Endothelial cell of umbilical vein (primary cell): Measurements from ENCODE around the gene ACAP1. TPM values are rescaled to one million over a fixed set of nuclear protein-coding genes. Genes with fewer than 3 reads are reported as not detected.

Experiments used
- BruUV-seq: library from RNA; stranded (reverse); fragments of 400-500 nt; replicated peaks from 2 replicates; lab custom pipeline; 2021; lab: Mats Ljungman, UMichigan
- CTCF ChIA-PET: fragments of 300-600, 350-600 bp; sonication (Branson Sonifier 250); formaldehyde crosslinking; loops from one replicate; lab custom pipeline; 2021; ENCODE audit warnings: antibody characterized with exemption, inconsistent platforms; lab: Charles Lee
- POLR2A ChIA-PET: fragments of 300-600, 350-600 bp; sonication (Branson Sonifier 250); formaldehyde crosslinking; loops from one replicate; lab custom pipeline; 2021; ENCODE audit warnings: antibody characterized with exemption, inconsistent platforms; lab: Charles Lee
- DNase-seq: peaks from one replicate; pipeline ENCODE4 v3.0.0-alpha.2; 2011; ENCODE audit warnings: low read depth, low spot score
- FAIRE-seq: peaks from 2 replicates; lab custom pipeline; 2011; peaks lifted over from hg19 to GRCh38; lab: Jason Lieb, UNC
- H2AFZ ChIP-seq: 2 replicates; pipeline ENCODE4 v1.6.0; 2012; ENCODE audit warnings: low read depth, low read length, control low read depth, inconsistent platforms
- H3K27ac ChIP-seq: 2 replicates; pipeline ENCODE4 v1.5.1; 2011; ENCODE audit warnings: low read depth, mild to moderate bottlenecking, control low read depth, low read length, moderate library complexity; ENCODE audit not compliant: insufficient read depth
- H3K27me3 ChIP-seq, 2 experiments: 2 replicates each; pipeline versions ENCODE4 v1.6.0 to v1.6.1; 2011; ENCODE audit warnings: low read length in 2 of 2, mixed read lengths in 1 of 2; ENCODE audit not compliant: control insufficient read depth in 2 of 2, insufficient read depth in 2 of 2
- H3K36me3 ChIP-seq, 2 experiments: 2 replicates in 1 of 2; 3 replicates in 1 of 2; pipeline ENCODE4 v1.5.1; 2011; ENCODE audit warnings: low read length in 2 of 2, mild to moderate bottlenecking in 1 of 2, moderate library complexity in 1 of 2; ENCODE audit not compliant: control insufficient read depth in 2 of 2, insufficient read depth in 2 of 2; ENCODE audit errors: extremely low read depth in 1 of 2
- H3K4me1 ChIP-seq: 3 replicates; pipeline ENCODE4 v1.5.1; 2011; ENCODE audit warnings: mild to moderate bottlenecking, low read length; ENCODE audit not compliant: control insufficient read depth, insufficient read depth; ENCODE audit errors: extremely low read depth
- H3K4me2 ChIP-seq: 2 replicates; pipeline ENCODE4 v1.6.1; 2011; ENCODE audit warnings: low read length, control low read depth, mixed read lengths; ENCODE audit not compliant: insufficient read depth
- H3K4me3 ChIP-seq, 3 experiments: fragments of 200-600 bp in 1 of 3; sonication (generic), shearing (Covaris generic) in 1 of 3; replicated peaks in 1 of 3; 2 replicates each; pipeline ENCODE4 v1.5.1; 2011 to 2016; ENCODE audit warnings: control low read depth in 3 of 3, low read length in 3 of 3, mild to moderate bottlenecking in 2 of 3, inconsistent platforms in 1 of 3, low read depth in 1 of 3, moderate library complexity in 1 of 3; ENCODE audit not compliant: insufficient read depth in 1 of 3
- H3K79me2 ChIP-seq: 2 replicates; pipeline ENCODE4 v1.6.0; 2012; ENCODE audit warnings: low read length, inconsistent platforms; ENCODE audit not compliant: control insufficient read depth, insufficient read depth
- H3K9ac ChIP-seq: replicated peaks from 2 replicates; pipeline ENCODE3; 2011; ENCODE audit warnings: low read length, control low read depth; ENCODE audit not compliant: insufficient read depth; ENCODE audit errors: extremely low read depth
- H3K9me1 ChIP-seq: replicated peaks from 3 replicates; pipeline ENCODE4 v1.6.0; 2011; ENCODE audit warnings: mild to moderate bottlenecking, low read length; ENCODE audit not compliant: control insufficient read depth, insufficient read depth; ENCODE audit errors: extremely low read depth
- H3K9me3 ChIP-seq: replicated peaks from 2 replicates; pipeline ENCODE4 v1.5.1; 2012; ENCODE audit warnings: low read length, inconsistent platforms; ENCODE audit not compliant: control insufficient read depth, insufficient read depth
- H4K20me1 ChIP-seq: replicated peaks from 2 replicates; pipeline ENCODE3; 2011; ENCODE audit warnings: mild to moderate bottlenecking, low read length; ENCODE audit not compliant: control insufficient read depth, insufficient read depth; ENCODE audit errors: extremely low read depth
- EZH2 ChIP-seq: IDR thresholded peaks from 2 replicates; pipeline ENCODE4 v1.6.1; 2012; ENCODE audit warnings: borderline replicate concordance, low read depth, mild to moderate bottlenecking, moderate library complexity, low read length, inconsistent platforms; ENCODE audit not compliant: severe bottlenecking
- dilution Hi-C: fragments of 300-500 bp; cut with MboI; formaldehyde crosslinking; loops from one replicate; pipeline ENCODE4 v1.15.0; 2019; ENCODE audit warnings: low sequenced_read_pairs; ENCODE audit not compliant: extremely low pct_ligation_motif_present
- intact Hi-C: fragments of 100-400 bp; cut with micrococcal nuclease; formaldehyde crosslinking; loops from one replicate; pipeline ENCODE4 v1.10.0; 2022
- polyA plus RNA-seq, 4 experiments: library from polyadenylated mRNA; depleted of rRNA in 3 of 4; stranded (reverse) in 3 of 4; unstranded in 1 of 4; fragments of >200 nt; gene quantifications; 2 replicates each; pipeline versions ENCODE4 v1.2.1 to v1.2.3, GENCODE V29; 2011 to 2012; ENCODE audit warnings: missing spikeins in 1 of 4
- total RNA-seq: library from RNA; stranded (reverse); gene quantifications from 2 replicates; pipeline ENCODE4 v1.2.3, GENCODE V29; 2021
- TF ChIP-seq, protein P1 (sequence below), 2 donors: IDR thresholded peaks; 1 replicate in 1 of 2; 2 replicates in 1 of 2; pipeline ENCODE4 v1.5.1; 2011; ENCODE audit warnings: low read length in 2 of 2, mild to moderate bottlenecking in 2 of 2, moderate library complexity in 2 of 2, control low read depth in 1 of 2, inconsistent platforms in 1 of 2, low read depth in 1 of 2; ENCODE audit not compliant: insufficient read depth in 1 of 2; ENCODE audit errors: extremely low read depth in 1 of 2

Gene ACAP1
- total and polyA plus RNA-seq, 2 donors (not counting 3 experiments of a cell fraction or from before 2014, with no cell fraction given), result 0.46 TPM; not detected in 1

DNA sequence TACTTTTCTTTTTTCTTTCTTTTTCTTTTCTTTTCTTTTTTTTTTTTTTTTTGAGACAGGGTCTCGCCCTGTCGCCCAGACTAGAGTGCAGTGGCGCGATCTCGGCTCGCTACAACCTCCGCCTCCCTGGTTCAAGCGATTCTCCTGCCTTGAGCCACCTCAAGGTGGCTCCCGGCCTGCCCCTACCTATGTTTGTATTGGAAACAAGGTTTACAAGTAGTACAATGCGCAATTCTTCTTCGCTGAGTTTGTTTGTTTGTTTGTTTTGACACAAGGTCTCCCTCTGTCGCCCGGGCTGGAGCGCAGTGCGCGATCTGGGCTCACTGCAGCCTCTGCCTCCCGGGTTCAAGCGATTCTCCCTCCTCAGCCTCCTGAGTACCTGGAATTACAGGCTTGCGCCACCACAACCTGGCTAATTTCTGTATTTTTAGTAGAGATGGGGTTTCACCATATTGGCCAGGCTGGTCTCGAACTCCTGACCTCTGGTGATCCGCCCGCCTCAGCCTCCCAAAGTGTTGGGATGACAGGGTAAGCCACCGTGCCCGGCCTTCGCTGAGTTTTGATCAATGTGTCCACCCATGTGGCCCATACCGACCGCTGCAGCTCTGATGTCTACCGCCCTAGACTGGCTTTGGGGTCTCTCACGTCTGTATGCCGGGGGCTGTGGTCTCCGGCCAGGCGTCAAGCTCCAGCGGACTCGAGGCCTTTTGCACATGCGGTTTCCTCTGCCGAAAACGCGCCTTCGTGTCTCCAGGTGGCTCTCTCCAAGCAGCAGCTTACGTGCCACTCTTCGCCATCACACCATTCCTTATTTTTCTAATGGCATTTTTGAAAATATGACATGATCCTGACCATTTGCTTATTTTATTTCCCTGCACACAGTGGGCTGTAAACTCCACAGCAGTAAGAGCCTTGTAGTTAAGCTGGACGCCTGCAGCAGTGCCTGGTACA lies 40.8 kb upstream of the ACAP1 start:
- no peak overlapping the region for H3K4me3 ChIP-seq
- BruUV-seq, result no TSS peak
- FAIRE-seq, result no peak
- H3K27me3 ChIP-seq, result peaks cover 16 to 26% of the 10 kb centered on the region in 2 experiments
- H4K20me1 ChIP-seq, result no peaks in the 10 kb centered on the region
- H3K9me1 ChIP-seq, result no peaks in the 10 kb centered on the region
- DNase-seq, result no peak
- H3K27ac ChIP-seq, result no peak overlapping the region
- H2AFZ ChIP-seq, result peak overlapping the region; percentile 46
- H3K9me3 ChIP-seq, result no peaks in the 10 kb centered on the region
- ChIA-PET POLR2A (no interaction called here), CTCF (interaction anchor here (0.7 to 3.6 kb wide), 36 partner anchors 9 to 385 kb away, joined by 3 to 170 read pairs (median 5); partner anchors contain the start of genes ACADVL, ACAP1, CTDNEP1 and DLG4)
- no peak overlapping the region for H3K9ac ChIP-seq
- no peaks in the 10 kb centered on the region for H3K79me2 ChIP-seq
- no peak overlapping the region for H3K4me2 ChIP-seq
- TF ChIP-seq, protein P1, sequence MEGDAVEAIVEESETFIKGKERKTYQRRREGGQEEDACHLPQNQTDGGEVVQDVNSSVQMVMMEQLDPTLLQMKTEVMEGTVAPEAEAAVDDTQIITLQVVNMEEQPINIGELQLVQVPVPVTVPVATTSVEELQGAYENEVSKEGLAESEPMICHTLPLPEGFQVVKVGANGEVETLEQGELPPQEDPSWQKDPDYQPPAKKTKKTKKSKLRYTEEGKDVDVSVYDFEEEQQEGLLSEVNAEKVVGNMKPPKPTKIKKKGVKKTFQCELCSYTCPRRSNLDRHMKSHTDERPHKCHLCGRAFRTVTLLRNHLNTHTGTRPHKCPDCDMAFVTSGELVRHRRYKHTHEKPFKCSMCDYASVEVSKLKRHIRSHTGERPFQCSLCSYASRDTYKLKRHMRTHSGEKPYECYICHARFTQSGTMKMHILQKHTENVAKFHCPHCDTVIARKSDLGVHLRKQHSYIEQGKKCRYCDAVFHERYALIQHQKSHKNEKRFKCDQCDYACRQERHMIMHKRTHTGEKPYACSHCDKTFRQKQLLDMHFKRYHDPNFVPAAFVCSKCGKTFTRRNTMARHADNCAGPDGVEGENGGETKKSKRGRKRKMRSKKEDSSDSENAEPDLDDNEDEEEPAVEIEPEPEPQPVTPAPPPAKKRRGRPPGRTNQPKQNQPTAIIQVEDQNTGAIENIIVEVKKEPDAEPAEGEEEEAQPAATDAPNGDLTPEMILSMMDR (IDR thresholded peaks at IDR 0.05; ENCODE audit: extremely low read depth in 1 of 2, insufficient read depth in 1 of 2, low read depth in 1 of 2, low read length in 2 of 2), result no peak
- peak; percentile 22 for TF ChIP-seq EZH2
- intact Hi-C loops, result loop anchor here (1.0 to 5.0 kb wide), 6 partner anchors 15 to 250 kb away; partner anchors contain the start of gene ELP5
- dilution Hi-C loops, result no loop called here
- H3K36me3 ChIP-seq, result no peaks in the 10 kb centered on the region
- H3K4me1 ChIP-seq, result peaks cover 8% of the 10 kb centered on the region
